ENCODE results near the gene ANKRD11. TPM values are rescaled to one million over a fixed set of nuclear protein-coding genes. Genes with fewer than 3 reads are reported as not detected.

The ANKRD11 gene
- total and polyA plus RNA-seq, 2 donors (not counting 1 experiment from before 2014, with no cell fraction given): 41.5 to 71.2 TPM

DNA sequence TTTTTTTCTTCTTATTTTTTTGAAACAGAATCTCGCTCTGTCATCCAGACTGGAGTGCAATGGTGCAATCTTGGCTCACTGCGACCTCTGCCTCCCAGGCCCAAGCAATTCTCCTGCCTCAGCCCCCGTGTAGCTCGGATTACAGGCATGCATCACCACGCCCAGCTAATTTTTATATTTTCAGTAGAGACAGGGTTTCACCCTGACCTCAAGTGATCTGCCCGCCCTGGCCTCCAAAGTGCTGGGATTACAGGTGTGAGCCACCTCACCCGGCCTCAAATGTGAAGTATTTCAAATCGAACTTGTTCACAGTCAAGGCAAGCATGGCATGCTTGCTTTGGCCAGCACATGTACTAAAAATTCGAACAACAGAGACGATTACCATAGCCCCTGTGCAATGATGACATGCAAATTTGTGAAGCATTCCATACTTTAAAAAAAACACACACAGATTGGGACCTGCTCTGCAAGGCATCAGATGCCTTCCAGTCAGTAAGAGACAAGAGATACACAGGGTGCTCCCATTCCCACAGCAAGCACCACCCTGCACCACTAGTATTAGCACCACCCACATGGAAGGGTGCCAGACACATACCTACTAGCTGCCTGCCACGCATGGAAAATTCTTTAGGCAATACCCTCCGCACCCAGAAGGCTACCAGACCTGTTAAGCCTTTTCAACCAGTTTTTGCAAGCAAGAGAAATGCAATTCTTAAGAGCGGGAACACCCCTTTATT lies 47.2 kb downstream of the ANKRD11 start:
- peaks cover 11% of the 10 kb centered on the region for H4K20me1 ChIP-seq (ENCODE audit: control insufficient read depth, extremely low read depth, insufficient read depth, low read length)
- no peaks in the 10 kb centered on the region for H3K9me3 ChIP-seq (ENCODE audit: control insufficient read depth, insufficient read depth, low read depth, low read length)
- H3K4me2 ChIP-seq (ENCODE audit: extremely low read depth, insufficient read depth, low read length): peak overlapping the region; percentile 67
- H3K4me1 ChIP-seq (ENCODE audit: control insufficient read depth, extremely low read depth, insufficient read depth, low read length): peaks cover 33% of the 10 kb centered on the region
- no peaks in the 10 kb centered on the region for H3K36me3 ChIP-seq (ENCODE audit: control insufficient read depth, insufficient read depth, low read length)
- TF ChIP-seq EZH2 (IDR thresholded peaks at IDR 0.05; ENCODE audit: low read length, missing control alignments) (no peak), CTCF (conservative IDR thresholded peaks at IDR 0.05 in 1 of 2, IDR thresholded peaks at IDR 0.05 in 1 of 2; ENCODE audit: low read depth in 1 of 2, low read length in 2 of 2) (peak in 1 of 2 donors; percentile 8)
- no peak overlapping the region for H2AFZ ChIP-seq (ENCODE audit: low read length)
- peak overlapping the region in 1 of 4 experiments; percentile 10 for H3K4me3 ChIP-seq (replicated peaks in 1 of 4; ENCODE audit: control extremely low read depth in 1 of 4, insufficient read depth in 1 of 4, low read depth in 3 of 4, low read length in 4 of 4)
- H3K27ac ChIP-seq (ENCODE audit: insufficient read depth, low read length): peak overlapping the region; percentile 87
- peak; percentile 77 to 82 for DNase-seq (ENCODE audit: low read depth in 2 of 2)
- H3K9ac ChIP-seq (ENCODE audit: insufficient read depth, low read length): no peak overlapping the region
- H3K79me2 ChIP-seq (ENCODE audit: control insufficient read depth, insufficient read depth, low read length): peaks cover 95% of the 10 kb centered on the region
- no peaks in the 10 kb centered on the region for H3K27me3 ChIP-seq (ENCODE audit: control insufficient read depth, insufficient read depth, low read length)

DNA sequence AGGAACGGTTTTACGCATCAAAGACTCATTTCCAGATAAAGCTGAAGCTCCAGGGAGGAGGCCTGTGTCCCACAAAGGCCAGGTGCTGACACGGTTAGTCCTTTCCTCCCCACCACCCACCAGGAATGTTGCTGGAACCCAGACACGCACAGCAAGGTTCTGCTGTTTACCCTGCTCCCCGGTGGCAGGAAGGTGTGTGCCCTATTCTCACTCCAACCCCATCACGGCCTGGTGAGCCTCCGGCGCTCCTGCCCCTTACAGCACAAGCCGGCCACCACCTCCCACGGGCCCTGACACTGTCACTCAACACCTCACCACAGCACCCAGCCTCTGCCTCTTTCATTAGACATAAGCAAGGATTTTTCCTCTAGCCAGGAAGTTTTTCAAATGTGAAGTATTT lies 47.8 kb downstream of the ANKRD11 start:
- peaks cover 11% of the 10 kb centered on the region for H4K20me1 ChIP-seq (ENCODE audit: control insufficient read depth, extremely low read depth, insufficient read depth, low read length)
- H2AFZ ChIP-seq (ENCODE audit: low read length): no peak overlapping the region
- peaks cover 95% of the 10 kb centered on the region for H3K79me2 ChIP-seq (ENCODE audit: control insufficient read depth, insufficient read depth, low read length)
- no peaks in the 10 kb centered on the region for H3K27me3 ChIP-seq (ENCODE audit: control insufficient read depth, insufficient read depth, low read length)
- peak overlapping the region; percentile 87 for H3K27ac ChIP-seq (ENCODE audit: insufficient read depth, low read length)
- H3K9me3 ChIP-seq (ENCODE audit: control insufficient read depth, insufficient read depth, low read depth, low read length): no peaks in the 10 kb centered on the region
- peak overlapping the region; percentile 63 for H3K9ac ChIP-seq (ENCODE audit: insufficient read depth, low read length)
- H3K36me3 ChIP-seq (ENCODE audit: control insufficient read depth, insufficient read depth, low read length): no peaks in the 10 kb centered on the region
- no peak for DNase-seq (ENCODE audit: low read depth in 2 of 2)
- peak overlapping the region; percentile 67 for H3K4me2 ChIP-seq (ENCODE audit: extremely low read depth, insufficient read depth, low read length)
- peak overlapping the region in 2 of 4 experiments; percentile 3 to 14 for H3K4me3 ChIP-seq (replicated peaks in 1 of 4; ENCODE audit: control extremely low read depth in 1 of 4, insufficient read depth in 1 of 4, low read depth in 3 of 4, low read length in 4 of 4)
- TF ChIP-seq CTCF (conservative IDR thresholded peaks at IDR 0.05 in 1 of 2, IDR thresholded peaks at IDR 0.05 in 1 of 2; ENCODE audit: low read depth in 1 of 2, low read length in 2 of 2): no peak
- TF ChIP-seq EZH2 (IDR thresholded peaks at IDR 0.05; ENCODE audit: low read length, missing control alignments): no peak
- peaks cover 33% of the 10 kb centered on the region for H3K4me1 ChIP-seq (ENCODE audit: control insufficient read depth, extremely low read depth, insufficient read depth, low read length)

DNA sequence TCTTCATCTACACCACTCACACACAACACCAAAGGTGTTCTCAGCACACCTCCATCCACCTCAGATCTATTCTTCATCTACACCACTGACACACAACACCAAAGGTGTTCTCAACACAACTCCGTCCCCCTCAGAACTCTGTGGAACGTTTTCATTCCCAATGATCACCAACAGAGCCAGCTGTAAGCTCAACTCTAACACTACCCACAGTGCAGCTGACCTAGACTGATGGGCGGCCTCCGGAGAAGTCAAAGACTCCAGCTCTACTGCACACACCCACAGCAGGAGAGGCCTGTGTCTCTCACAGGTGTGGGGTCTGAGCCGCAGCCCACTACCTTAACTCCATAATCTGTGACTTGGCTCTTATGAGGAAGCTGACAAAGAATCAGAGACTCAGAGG lies 50.7 kb downstream of the ANKRD11 start:
- Histone ChIP-seq H3K9me3 (ENCODE audit: control insufficient read depth, insufficient read depth, low read depth, low read length) (no peaks in the 10 kb centered on the region), H3K27ac (ENCODE audit: insufficient read depth, low read length) (no peak overlapping the region), H3K9ac (ENCODE audit: insufficient read depth, low read length) (no peak overlapping the region), H4K20me1 (ENCODE audit: control insufficient read depth, extremely low read depth, insufficient read depth, low read length) (peaks cover 2% of the 10 kb centered on the region), H3K4me3 (replicated peaks in 1 of 4; ENCODE audit: control extremely low read depth in 1 of 4, insufficient read depth in 1 of 4, low read depth in 3 of 4, low read length in 4 of 4) (no peak overlapping the region), H3K27me3 (ENCODE audit: control insufficient read depth, insufficient read depth, low read length) (no peaks in the 10 kb centered on the region), H3K36me3 (ENCODE audit: control insufficient read depth, insufficient read depth, low read length) (no peaks in the 10 kb centered on the region), H3K79me2 (ENCODE audit: control insufficient read depth, insufficient read depth, low read length) (peaks cover 96% of the 10 kb centered on the region), H2AFZ (ENCODE audit: low read length) (no peak overlapping the region), H3K4me1 (ENCODE audit: control insufficient read depth, extremely low read depth, insufficient read depth, low read length) (peaks cover 21% of the 10 kb centered on the region), H3K4me2 (ENCODE audit: extremely low read depth, insufficient read depth, low read length) (no peak overlapping the region)
- no peak for TF ChIP-seq EZH2 (IDR thresholded peaks at IDR 0.05; ENCODE audit: low read length, missing control alignments)
- no peak for TF ChIP-seq CTCF (conservative IDR thresholded peaks at IDR 0.05 in 1 of 2, IDR thresholded peaks at IDR 0.05 in 1 of 2; ENCODE audit: low read depth in 1 of 2, low read length in 2 of 2)
- DNase-seq (ENCODE audit: low read depth in 2 of 2): no peak
